Measurements from ENCODE around the gene PRSS36.

- TF ChIP-seq CTCF (IDR thresholded peaks at IDR 0.05; ENCODE audit: insufficient read depth, low read length, poor library complexity, severe bottlenecking) (no peak), EZH2phosphoT487 (conservative IDR thresholded peaks at IDR 0.05; ENCODE audit: low read length) (no peak)
Observed at GRCh38 chr16:31107465-31107867, 42.4 kb downstream of the PRSS36 start.
